CD14-positive monocyte (primary cell): ENCODE results near the gene SPRY1. TPM values are rescaled to one million over a fixed set of nuclear protein-coding genes. Genes with fewer than 3 reads are reported as not detected.
A peak's percentile ranks its signal among the peaks of the same experiment; 100 is the strongest.

Experiments
- DNase-seq, 3 donors: peaks; one replicate each; pipeline ENCODE4 v3.0.0-alpha.2; 2011 to 2022
- H2AFZ ChIP-seq: 2 replicates; pipeline ENCODE4 v1.6.0; 2012; ENCODE audit warnings: mild to moderate bottlenecking, low read depth, low read length, inconsistent platforms; ENCODE audit not compliant: insufficient read depth, poor library complexity, severe bottlenecking
- H3K27ac ChIP-seq, 2 donors: 1 replicate in 1 of 2; 2 replicates in 1 of 2; pipeline ENCODE4 v1.5.1; 2012 to 2013; ENCODE audit warnings: low read length in 2 of 2, control low read depth in 1 of 2, inconsistent platforms in 1 of 2, low read depth in 1 of 2, mild to moderate bottlenecking in 1 of 2
- H3K27me3 ChIP-seq, 2 donors: one replicate each; pipeline versions ENCODE4 v1.6.0 to v1.6.1; 2011 to 2013; ENCODE audit warnings: low read length in 2 of 2; ENCODE audit not compliant: control insufficient read depth in 2 of 2, insufficient read depth in 2 of 2
- H3K36me3 ChIP-seq, 2 donors: replicated peaks in 1 of 2; 1 replicate in 1 of 2; 2 replicates in 1 of 2; pipeline versions ENCODE4 v1.5.1 to v1.6.1; 2012 to 2013; ENCODE audit warnings: low read length in 2 of 2, control low read depth in 1 of 2, inconsistent platforms in 1 of 2, mild to moderate bottlenecking in 1 of 2; ENCODE audit not compliant: insufficient read depth in 2 of 2, control insufficient read depth in 1 of 2
- H3K4me1 ChIP-seq, 2 donors: 1 replicate in 1 of 2; 2 replicates in 1 of 2; pipeline versions ENCODE4 v1.5.1 to v1.6.1; 2012 to 2013; ENCODE audit warnings: low read length in 2 of 2, control low read depth in 1 of 2, inconsistent platforms in 1 of 2, mild to moderate bottlenecking in 1 of 2, moderate library complexity in 1 of 2; ENCODE audit not compliant: insufficient read depth in 2 of 2, control insufficient read depth in 1 of 2
- H3K4me2 ChIP-seq: replicated peaks from 2 replicates; pipeline ENCODE3; 2012; ENCODE audit warnings: low read length, moderate library complexity, mild to moderate bottlenecking; ENCODE audit not compliant: poor library complexity, severe bottlenecking; ENCODE audit errors: extremely low read depth
- H3K4me3 ChIP-seq, 3 experiments: fragments of 200-600 bp in 1 of 3; sonication (generic) in 1 of 3; replicated peaks in 1 of 3; 1 replicate in 2 of 3; 2 replicates in 1 of 3; pipeline ENCODE4 v1.5.1; 2011 to 2013; ENCODE audit warnings: low read length in 3 of 3, mild to moderate bottlenecking in 3 of 3, control low read depth in 2 of 3, low read depth in 2 of 3, inconsistent platforms in 1 of 3, moderate library complexity in 1 of 3
- H3K79me2 ChIP-seq: 2 replicates; pipeline ENCODE4 v1.6.0; 2012; ENCODE audit warnings: mild to moderate bottlenecking, control low read depth, inconsistent platforms, low read length, moderate library complexity; ENCODE audit not compliant: insufficient read depth
- H3K9ac ChIP-seq: 2 replicates; pipeline ENCODE4 v1.6.0; 2017; ENCODE audit warnings: low read length, mild to moderate bottlenecking; ENCODE audit not compliant: insufficient read depth, poor library complexity, severe bottlenecking
- H3K9me3 ChIP-seq, 2 donors: replicated peaks in 1 of 2; 1 replicate in 1 of 2; 2 replicates in 1 of 2; pipeline versions ENCODE4 v1.5.1 to v1.6.1; 2012 to 2013; ENCODE audit warnings: low read length in 2 of 2, control low read depth in 1 of 2; ENCODE audit not compliant: control insufficient read depth in 1 of 2, insufficient read depth in 1 of 2
- H4K20me1 ChIP-seq: 2 replicates; pipeline ENCODE4 v1.6.0; 2012; ENCODE audit warnings: mild to moderate bottlenecking, low read length, control low read depth, moderate library complexity; ENCODE audit not compliant: insufficient read depth
- H3K27ac Mint-ChIP-seq, 7 donors: one replicate each; pipeline ENCODE4 v1.8.0; 2020; ENCODE audit warnings: mild to moderate bottlenecking in 7 of 7, mixed read lengths in 7 of 7, moderate library complexity in 6 of 7, inconsistent platforms in 2 of 7
- H3K27me3 Mint-ChIP-seq, 3 donors: one replicate each; pipeline ENCODE4 v1.8.0; 2021 to 2022; ENCODE audit warnings: low read depth in 3 of 3, mild to moderate bottlenecking in 3 of 3, mixed read lengths in 3 of 3, moderate library complexity in 3 of 3, inconsistent platforms in 1 of 3
- H3K36me3 Mint-ChIP-seq, 2 donors: one replicate each; pipeline ENCODE4 v1.8.0; 2020; ENCODE audit warnings: mixed read lengths in 2 of 2, inconsistent platforms in 1 of 2, mild to moderate bottlenecking in 1 of 2
- H3K4me1 Mint-ChIP-seq: one replicate; pipeline ENCODE4 v1.8.0; 2020; ENCODE audit warnings: mild to moderate bottlenecking, mixed read lengths
- H3K4me3 Mint-ChIP-seq, 2 donors: one replicate each; pipeline ENCODE4 v1.8.0; 2020; ENCODE audit warnings: mild to moderate bottlenecking in 2 of 2, mixed read lengths in 2 of 2, moderate library complexity in 1 of 2
- H3K9me3 Mint-ChIP-seq, 7 donors: one replicate each; pipeline ENCODE4 v1.8.0; 2020 to 2022; ENCODE audit warnings: mixed read lengths in 7 of 7, mild to moderate bottlenecking in 6 of 7, moderate library complexity in 6 of 7, inconsistent platforms in 2 of 7
- WGBS: methylation state at CpG from one replicate; pipeline ENCODE4 v1.1.5; 2013; ENCODE audit warnings: missing lambda C conversion rate; ENCODE audit not compliant: insufficient coverage; 5-methylcytosine and 5-hydroxymethylcytosine counted together
- intact Hi-C, 2 donors: fragments of 100-400 bp; cut with micrococcal nuclease; formaldehyde crosslinking; loops; one replicate each; pipeline versions ENCODE4 v1.15.0 to v1.15.1; 2023
- polyA plus RNA-seq, 3 donors: library from polyadenylated mRNA; depleted of rRNA in 1 of 3; unstranded in 2 of 3; stranded (reverse) in 1 of 3; fragments of 300-500 nt in 2 of 3; fragments of >200 nt in 1 of 3; fragmentation: Illumina TruSeq in 2 of 3; gene quantifications; 1 replicate in 2 of 3; 2 replicates in 1 of 3; pipeline ENCODE4 v1.2.3, GENCODE V29; 2012 to 2021
- TF ChIP-seq, protein P1 (sequence below): fragments of 200-600 bp; IDR thresholded peaks from one replicate; pipeline ENCODE4 v1.8.0; 2022; ENCODE audit warnings: antibody characterized with exemption, mild to moderate bottlenecking

Gene SPRY1
- polyA plus RNA-seq, 3 donors = 1.1 to 3.7 (median 2.0) TPM

DNA sequence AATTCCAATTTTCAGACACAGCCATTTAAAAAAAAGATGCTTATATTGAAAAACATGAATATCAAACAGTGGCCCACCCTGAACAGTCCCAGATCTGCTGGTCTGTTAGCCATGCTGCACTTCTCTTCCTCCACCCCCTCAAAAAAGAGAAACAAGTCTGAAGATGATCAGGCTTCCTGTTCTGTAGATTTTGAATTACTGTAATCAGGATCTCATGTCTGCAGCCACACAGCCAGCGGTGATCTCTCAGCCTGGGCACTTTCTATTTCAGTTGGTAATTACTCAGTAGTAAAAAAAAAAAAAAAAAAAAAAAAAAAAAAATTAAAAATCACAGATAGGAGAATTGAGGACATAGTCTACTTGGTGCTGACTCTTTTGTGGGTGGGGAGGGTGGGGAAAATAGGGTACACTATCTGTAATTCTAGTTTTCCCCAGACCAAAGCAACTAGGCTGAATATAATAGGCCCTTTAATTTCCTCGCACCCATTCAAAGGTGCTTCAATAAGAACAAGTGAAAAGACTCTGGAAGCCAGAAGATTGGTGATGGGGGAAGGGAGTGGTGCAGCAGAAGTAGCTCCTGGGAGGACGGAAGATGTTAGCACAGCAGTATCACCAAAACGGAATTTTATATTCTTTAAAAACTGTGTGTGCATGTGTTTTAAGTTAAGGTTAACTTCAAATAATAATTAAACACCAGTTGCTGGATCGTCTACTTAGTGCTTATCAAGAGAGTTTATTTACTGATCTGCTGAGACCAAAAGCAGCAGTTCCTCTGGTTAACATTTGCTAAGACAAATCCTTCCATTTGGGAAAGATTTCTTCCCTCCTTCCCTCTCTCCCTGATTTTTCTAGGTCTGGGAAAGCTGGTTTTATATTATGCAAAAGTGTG, 47.0 kb downstream of the SPRY1 start:
- H3K4me1 Mint-ChIP-seq = peaks cover 18% of the 10 kb centered on the region
- peaks cover 2 to 6% (median 3%) of the 10 kb centered on the region in 3 donors for H3K27me3 Mint-ChIP-seq
- H3K4me1 ChIP-seq = peaks cover 14 to 16% of the 10 kb centered on the region in 2 donors
- no peaks in the 10 kb centered on the region for H3K9me3 ChIP-seq
- intact Hi-C loops = loop anchor here in 1 of 2 donors (10.0 kb wide), 1 partner anchor 49 kb away; the partner anchor contains the start of gene SPRY1
- H3K36me3 ChIP-seq = no peaks in the 10 kb centered on the region
- WGBS = 60% methylated on average over 1 of the region's 5 CpGs
- H3K27me3 ChIP-seq = no peaks in the 10 kb centered on the region
- peak overlapping the region; percentile 76 for H3K4me2 ChIP-seq
- H3K9ac ChIP-seq = peak overlapping the region; percentile 7
- H3K4me3 Mint-ChIP-seq = peak overlapping the region; percentile 62 to 82
- peak overlapping the region; percentile 13 to 65 (median 17) for H3K4me3 ChIP-seq
- H4K20me1 ChIP-seq = no peaks in the 10 kb centered on the region
- peak in 2 of 3 donors; percentile 36 to 44 for DNase-seq
- TF ChIP-seq, protein P1, sequence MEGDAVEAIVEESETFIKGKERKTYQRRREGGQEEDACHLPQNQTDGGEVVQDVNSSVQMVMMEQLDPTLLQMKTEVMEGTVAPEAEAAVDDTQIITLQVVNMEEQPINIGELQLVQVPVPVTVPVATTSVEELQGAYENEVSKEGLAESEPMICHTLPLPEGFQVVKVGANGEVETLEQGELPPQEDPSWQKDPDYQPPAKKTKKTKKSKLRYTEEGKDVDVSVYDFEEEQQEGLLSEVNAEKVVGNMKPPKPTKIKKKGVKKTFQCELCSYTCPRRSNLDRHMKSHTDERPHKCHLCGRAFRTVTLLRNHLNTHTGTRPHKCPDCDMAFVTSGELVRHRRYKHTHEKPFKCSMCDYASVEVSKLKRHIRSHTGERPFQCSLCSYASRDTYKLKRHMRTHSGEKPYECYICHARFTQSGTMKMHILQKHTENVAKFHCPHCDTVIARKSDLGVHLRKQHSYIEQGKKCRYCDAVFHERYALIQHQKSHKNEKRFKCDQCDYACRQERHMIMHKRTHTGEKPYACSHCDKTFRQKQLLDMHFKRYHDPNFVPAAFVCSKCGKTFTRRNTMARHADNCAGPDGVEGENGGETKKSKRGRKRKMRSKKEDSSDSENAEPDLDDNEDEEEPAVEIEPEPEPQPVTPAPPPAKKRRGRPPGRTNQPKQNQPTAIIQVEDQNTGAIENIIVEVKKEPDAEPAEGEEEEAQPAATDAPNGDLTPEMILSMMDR = no peak
- H3K9me3 Mint-ChIP-seq = no peaks in the 10 kb centered on the region
- peak overlapping the region; percentile 68 for H2AFZ ChIP-seq
- H3K36me3 Mint-ChIP-seq = no peaks in the 10 kb centered on the region
- H3K79me2 ChIP-seq = no peaks in the 10 kb centered on the region
- H3K27ac Mint-ChIP-seq = peak overlapping the region in 6 of 7 donors; percentile 7 to 86 (median 48)
- H3K27ac ChIP-seq = peak overlapping the region in 1 of 2 donors; percentile 36

DNA sequence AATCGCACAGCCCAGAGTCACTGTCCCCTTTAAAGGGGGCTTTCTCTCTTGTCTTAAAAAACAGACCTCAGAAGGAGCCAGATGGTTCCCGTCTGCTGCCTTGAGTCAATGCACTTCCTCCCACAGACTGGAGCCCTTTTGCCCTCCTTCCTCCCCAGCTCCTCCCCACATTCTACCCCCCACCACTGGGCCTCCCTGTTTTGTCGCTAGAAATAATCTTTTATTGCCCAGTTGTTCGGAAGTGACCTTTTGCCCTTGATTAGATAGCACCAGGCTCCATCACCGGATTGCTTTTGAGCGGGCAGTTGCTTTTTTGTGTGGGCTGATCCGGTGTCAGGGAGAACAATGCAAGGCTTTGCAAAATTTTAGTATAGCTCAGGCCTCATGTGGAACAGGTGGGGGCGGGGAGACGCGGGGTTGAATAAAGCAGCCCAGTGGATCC, 47.7 kb downstream of the SPRY1 start:
- Mint-ChIP-seq H3K4me3 (peak overlapping the region; percentile 62 to 82), H3K27ac (peak overlapping the region in 6 of 7 donors; percentile 37 to 86 (median 56)), H3K9me3 (no peaks in the 10 kb centered on the region), H3K36me3 (no peaks in the 10 kb centered on the region), H3K4me1 (peaks cover 22% of the 10 kb centered on the region), H3K27me3 (peaks cover 2 to 10% (median 6%) of the 10 kb centered on the region in 3 donors)
- H3K9me3 ChIP-seq = no peaks in the 10 kb centered on the region
- 0% methylated on average over 5 of the region's 10 CpGs for WGBS
- H3K9ac ChIP-seq = peak overlapping the region; percentile 7
- peaks cover 16 to 19% of the 10 kb centered on the region in 2 donors for H3K4me1 ChIP-seq
- DNase-seq = peak; percentile 35 to 39 (median 35)
- TF ChIP-seq, protein P1 = no peak
- peak overlapping the region; percentile 76 for H3K4me2 ChIP-seq
- peak overlapping the region; percentile 68 for H2AFZ ChIP-seq
- H3K79me2 ChIP-seq = no peaks in the 10 kb centered on the region
- H3K27ac ChIP-seq = peak overlapping the region in 1 of 2 donors; percentile 36
- intact Hi-C loops = loop anchor here in 1 of 2 donors (10.0 kb wide), 1 partner anchor 50 kb away; the partner anchor contains the start of gene SPRY1
- no peaks in the 10 kb centered on the region for H3K36me3 ChIP-seq
- no peaks in the 10 kb centered on the region for H4K20me1 ChIP-seq
- peaks cover 0 to 2% of the 10 kb centered on the region in 2 donors for H3K27me3 ChIP-seq
- peak overlapping the region in 1 of 3 experiments; percentile 65 for H3K4me3 ChIP-seq
